ENCODE measurements around the gene GRIA3.

GRIA3 gene

GRCh38 chrX:123184219-123184865 is at the start of gene GRIA3:
Gene GRIA3, plus strand, starts transcription at chrX:123184278. Its CDS starts 258 bp downstream, at chrX:123184536.
- DNase-seq (ENCODE audit: low read depth in 1 of 2, low spot score in 1 of 2) = no peak

GRCh38 chrX:123138473-123138872 is 45.6 kb upstream of the GRIA3 start:
- no peak for DNase-seq (ENCODE audit: low read depth in 1 of 2, low spot score in 1 of 2)

GRCh38 chrX:123140454-123140853 is 43.6 kb upstream of the GRIA3 start:
- no peak for DNase-seq (ENCODE audit: low read depth in 1 of 2, low spot score in 1 of 2)

DNA sequence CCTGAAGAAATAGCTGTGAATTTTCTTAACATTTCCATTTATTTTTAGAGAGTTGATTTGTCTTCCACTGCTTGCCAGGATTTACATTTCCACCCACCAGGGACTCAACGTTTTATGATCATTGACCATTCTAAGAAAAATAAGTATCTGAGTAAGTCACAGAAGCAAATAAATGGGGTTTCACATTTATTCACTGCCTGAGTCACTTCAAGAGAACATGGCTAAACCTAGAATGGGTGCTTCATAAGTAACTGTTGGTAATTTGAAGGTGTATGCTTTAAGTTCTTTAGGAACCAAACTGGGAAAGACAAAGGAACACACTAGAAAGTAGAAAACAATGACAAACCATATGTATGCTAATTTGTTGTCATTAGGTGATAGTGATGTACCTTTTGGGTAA is 43.2 kb upstream of the GRIA3 start:
- no peak for DNase-seq (ENCODE audit: low read depth in 1 of 2, low spot score in 1 of 2)

DNA sequence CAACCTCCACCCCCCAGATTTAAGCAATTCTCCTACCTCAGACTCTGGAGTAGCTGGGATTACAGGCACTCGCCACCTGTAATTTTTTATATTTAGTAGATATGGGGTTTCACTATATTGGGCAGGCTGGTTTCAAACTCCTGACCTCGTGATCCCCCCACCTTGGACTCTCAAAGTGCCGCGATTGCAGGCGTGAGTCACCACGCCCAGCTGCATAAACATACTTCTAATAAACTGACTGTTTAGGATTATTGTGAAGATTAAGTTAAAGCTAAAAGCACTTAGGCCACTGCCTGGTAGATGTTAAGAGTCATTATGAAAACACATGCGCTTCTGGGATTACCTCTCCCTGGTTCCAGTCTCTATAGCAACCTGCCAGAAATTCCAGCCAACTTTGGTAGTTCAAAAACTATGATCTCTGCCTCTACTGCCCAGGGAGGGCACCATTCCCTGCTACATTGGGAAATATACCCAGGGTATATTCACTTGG is 30.2 kb upstream of the GRIA3 start:
- no peak for DNase-seq (ENCODE audit: low read depth in 1 of 2, low spot score in 1 of 2)

DNA sequence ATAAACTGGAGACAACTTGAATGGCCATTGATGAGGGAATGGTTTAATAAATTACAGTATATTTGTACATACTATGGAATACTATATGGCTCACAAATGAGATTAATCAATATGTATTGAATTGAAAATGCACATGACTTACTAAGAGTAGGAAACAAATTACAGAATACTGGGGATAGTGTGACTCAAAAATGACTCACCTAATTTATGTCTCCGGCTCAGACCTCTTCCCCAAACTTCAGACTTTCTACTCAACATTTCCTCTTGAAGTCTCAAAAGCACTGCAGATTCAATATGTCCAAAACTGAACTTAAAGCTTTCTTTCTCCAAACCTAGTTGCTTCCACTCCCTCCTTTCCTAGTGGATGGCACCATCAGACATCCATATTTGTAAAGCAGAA is 28.8 kb upstream of the GRIA3 start:
- no peak for DNase-seq (ENCODE audit: low read depth in 1 of 2, low spot score in 1 of 2)

DNA sequence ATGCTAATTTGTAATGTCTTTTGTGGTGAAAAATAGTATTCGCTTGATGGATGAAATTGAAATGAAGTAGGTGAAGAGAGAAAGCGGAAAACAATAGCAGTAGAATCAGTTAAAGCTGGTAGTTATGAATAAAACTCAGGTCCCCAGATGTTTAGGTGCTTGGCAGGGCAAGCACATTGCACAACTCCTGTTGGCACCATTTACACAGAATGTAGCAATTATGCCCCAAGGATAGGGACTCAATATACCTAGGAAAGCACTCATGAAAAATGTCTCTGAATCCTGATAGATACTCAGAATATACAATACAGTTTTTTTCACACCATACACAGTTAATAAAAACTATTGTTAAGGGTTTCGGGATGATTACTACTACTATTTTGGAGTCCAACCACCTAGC is 26.5 kb upstream of the GRIA3 start:
- no peak for DNase-seq (ENCODE audit: low read depth in 1 of 2, low spot score in 1 of 2)

DNA sequence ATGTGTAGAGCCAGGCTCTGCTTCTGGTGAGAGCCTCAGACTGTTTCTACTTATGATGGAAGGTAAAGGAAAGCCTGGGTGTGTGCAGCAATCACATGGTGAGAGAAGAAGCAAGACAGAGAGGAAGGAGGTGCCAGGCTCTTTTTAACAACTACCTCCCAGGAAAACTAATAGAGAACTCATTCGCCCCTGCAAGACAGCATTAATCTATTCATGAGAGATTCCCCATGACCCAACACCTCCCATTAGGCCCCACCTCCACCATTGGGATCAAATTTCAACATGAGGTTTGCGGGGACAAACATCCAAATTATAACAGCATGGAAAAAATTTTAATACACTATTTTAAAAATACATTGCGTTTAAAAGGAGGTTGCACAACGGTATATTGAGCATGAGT is 24.7 kb upstream of the GRIA3 start:
- DNase-seq (ENCODE audit: low read depth in 1 of 2, low spot score in 1 of 2) = no peak

DNA sequence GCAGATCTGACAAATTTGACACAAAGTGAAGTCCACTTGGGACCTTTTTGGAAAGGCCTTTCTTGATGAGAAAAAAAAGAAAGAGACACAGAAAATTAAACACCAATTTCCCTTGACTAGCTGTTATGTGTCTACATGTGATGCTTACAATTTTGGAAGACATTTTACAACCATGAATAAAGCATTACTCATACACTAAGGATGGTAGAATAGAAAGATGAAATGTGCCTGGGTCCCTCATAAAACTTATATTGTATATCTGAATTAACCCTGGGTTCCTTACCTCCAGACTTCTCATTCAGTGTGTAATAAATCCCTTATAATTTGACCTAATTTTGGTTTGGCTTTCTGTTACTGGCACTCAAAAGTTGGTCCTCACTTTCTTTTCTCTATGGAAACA is 16.5 kb upstream of the GRIA3 start:
- DNase-seq (ENCODE audit: low read depth in 1 of 2, low spot score in 1 of 2) = no peak

DNA sequence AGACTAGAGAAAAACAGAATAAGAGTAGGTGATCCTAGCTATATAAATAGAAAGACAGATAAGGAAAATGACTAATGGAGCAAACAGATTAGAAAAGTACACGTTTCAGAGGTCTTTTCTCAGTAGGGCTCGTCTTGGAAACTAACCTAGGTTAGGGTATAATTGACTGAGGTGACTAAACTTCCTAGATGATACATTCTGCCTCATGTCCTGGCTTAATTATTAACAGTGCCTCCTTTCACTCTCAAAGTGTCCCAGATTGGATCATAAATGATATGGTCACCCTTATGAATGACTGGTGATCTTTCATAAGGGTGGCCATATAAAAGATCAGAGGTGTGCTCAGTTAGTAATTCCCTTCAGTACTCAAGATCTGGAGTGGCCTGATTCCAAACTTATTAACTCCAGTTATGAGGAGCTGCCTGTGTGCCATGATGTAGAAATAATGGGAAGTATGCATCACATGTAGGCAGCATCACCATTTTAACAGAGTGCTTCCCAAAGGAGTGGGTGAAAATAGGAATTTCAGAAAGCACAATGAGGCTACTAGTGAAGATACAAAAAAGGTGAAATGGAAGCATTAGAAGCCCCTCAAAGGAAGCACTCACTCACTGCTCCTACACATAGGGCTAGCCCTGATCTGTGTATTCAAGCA is 14.7 kb upstream of the GRIA3 start:
- no peak for DNase-seq (ENCODE audit: low read depth in 1 of 2, low spot score in 1 of 2)

GRCh38 chrX:123170546-123170945 is 13.5 kb upstream of the GRIA3 start:
- no peak for DNase-seq (ENCODE audit: low read depth in 1 of 2, low spot score in 1 of 2)

- DNase-seq (ENCODE audit: low read depth in 1 of 2, low spot score in 1 of 2) = no peak
Observed at GRCh38 chrX:123171781-123172180, 12.3 kb upstream of the GRIA3 start.

GRCh38 chrX:123172869-123173268 is 11.2 kb upstream of the GRIA3 start:
- no peak for DNase-seq (ENCODE audit: low read depth in 1 of 2, low spot score in 1 of 2)

DNA sequence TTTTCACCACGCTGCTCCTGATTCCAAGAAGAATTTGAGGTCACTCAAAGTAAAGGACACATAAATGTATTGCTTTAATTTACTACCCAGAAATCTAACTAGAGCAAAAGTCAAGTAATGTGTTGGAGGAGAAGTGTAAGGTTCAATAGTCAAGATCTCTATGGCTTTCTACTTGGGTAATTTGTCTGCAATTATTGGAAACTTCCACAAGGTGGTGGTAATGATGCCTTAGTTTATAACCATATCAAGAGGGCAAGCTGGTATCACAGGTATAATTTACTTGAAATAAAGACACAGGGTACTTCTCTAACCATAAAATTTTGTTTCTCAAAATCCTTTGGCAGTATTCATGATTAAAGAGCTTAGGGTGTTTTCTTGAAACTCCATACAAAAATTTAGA is 10.2 kb upstream of the GRIA3 start:
- DNase-seq (ENCODE audit: low read depth in 1 of 2, low spot score in 1 of 2) = no peak

DNA sequence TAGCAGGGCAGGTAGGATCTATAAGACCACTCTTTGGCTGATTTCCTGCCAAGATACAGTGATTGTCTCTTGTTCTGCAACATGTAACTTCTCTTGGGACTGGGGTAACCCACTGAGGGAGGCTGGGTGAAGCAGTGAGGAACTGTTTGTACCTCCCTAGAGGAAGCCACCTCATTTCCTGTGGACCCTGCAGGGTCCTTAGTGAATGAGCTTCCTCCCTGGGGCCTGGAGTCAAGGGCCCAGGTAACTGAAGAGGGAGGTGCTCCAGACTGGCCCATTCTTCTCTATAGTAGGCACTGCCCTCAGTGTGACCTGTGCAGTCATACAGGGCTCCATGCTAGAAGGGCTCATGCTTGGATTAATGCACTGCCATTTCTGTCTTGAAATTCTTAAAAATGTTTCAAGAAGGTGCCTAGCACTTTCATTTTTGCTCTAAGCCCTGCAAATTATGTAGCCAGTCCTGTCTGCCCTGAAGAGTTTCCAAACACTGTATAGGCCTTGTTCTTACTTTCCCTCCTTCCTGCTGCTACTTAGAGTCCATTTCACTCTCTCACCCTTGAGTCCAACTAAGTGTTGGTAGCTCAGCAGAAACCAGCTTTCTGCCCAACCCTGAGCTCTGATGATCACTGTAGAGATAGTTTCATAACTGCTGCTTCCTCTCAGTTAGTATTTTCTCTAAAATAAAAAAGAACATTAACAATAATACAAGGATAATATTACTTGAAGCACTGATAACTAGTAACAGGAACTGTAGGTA is 8.5 kb upstream of the GRIA3 start:
- no peak for DNase-seq (ENCODE audit: low read depth in 1 of 2, low spot score in 1 of 2)

- DNase-seq (ENCODE audit: low read depth in 1 of 2, low spot score in 1 of 2) = no peak
Observed at GRCh38 chrX:123181233-123181914, 2.7 kb upstream of the GRIA3 start.

- DNase-seq (ENCODE audit: low read depth in 1 of 2, low spot score in 1 of 2) = no peak
Observed at GRCh38 chrX:123184866-123185276, 793 bp downstream of the GRIA3 start.

DNA sequence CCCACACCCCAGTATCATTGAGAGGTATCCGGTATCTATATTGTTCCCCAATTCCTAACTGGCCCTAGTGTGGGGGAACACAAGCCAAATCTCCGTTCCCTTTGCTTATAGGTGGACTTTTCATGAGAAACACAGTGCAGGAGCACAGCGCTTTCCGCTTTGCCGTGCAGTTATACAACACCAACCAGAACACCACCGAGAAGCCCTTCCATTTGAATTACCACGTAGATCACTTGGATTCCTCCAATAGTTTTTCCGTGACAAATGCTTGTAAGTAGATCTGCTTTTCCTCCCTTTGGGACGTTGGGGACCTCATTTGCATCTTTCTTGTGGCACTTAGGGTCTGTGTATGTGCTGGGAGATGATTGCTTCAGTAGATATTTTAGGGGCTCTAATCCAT is 1.6 kb downstream of the GRIA3 start:
- DNase-seq (ENCODE audit: low read depth in 1 of 2, low spot score in 1 of 2) = no peak

GRCh38 chrX:123186801-123187200 is 2.7 kb downstream of the GRIA3 start:
- no peak for DNase-seq (ENCODE audit: low read depth in 1 of 2, low spot score in 1 of 2)

- no peak for DNase-seq (ENCODE audit: low read depth in 1 of 2, low spot score in 1 of 2)
Observed at GRCh38 chrX:123188081-123188480, 4.0 kb downstream of the GRIA3 start.

- no peak for DNase-seq (ENCODE audit: low read depth in 1 of 2, low spot score in 1 of 2)
Observed at GRCh38 chrX:123189338-123189737, 5.3 kb downstream of the GRIA3 start.

GRCh38 chrX:123190096-123190495 is 6.0 kb downstream of the GRIA3 start:
- no peak for DNase-seq (ENCODE audit: low read depth in 1 of 2, low spot score in 1 of 2)

Data from activated T-helper 1 cell treated with anti-CD3 and anti-CD28 coated beads, Interleukin-2, amount 50 U/mL, for 16 hours (primary cell).